GM12891 (cell line): ENCODE measurements around the gene RPL4.
"Not testable (repeated sequence)": the region's sequence is repeated elsewhere in the genome, so short reads cannot be mapped to it uniquely, and the experiment has no call there.

Experiments
- DNase-seq: peaks from one replicate; pipeline ENCODE4 v3.0.0; 2011; ENCODE audit warnings: low spot score; ENCODE audit not compliant: insufficient read length
- FAIRE-seq: peaks from 2 replicates; lab custom pipeline; 2011; peaks lifted over from hg19 to GRCh38; lab: Jason Lieb, UNC
- PAX5 ChIP-seq: IDR thresholded peaks from 2 replicates; pipeline ENCODE4 v1.6.1; 2011; ENCODE audit warnings: low read length, moderate library complexity, mild to moderate bottlenecking; ENCODE audit not compliant: insufficient read depth, severe bottlenecking
- POLR2A ChIP-seq: IDR thresholded peaks from 2 replicates; pipeline ENCODE4 v1.6.1; 2011; ENCODE audit warnings: low read depth, low read length, control low read depth
- POLR2AphosphoS5 ChIP-seq: IDR thresholded peaks from 2 replicates; pipeline ENCODE4 v1.6.1; 2011; ENCODE audit warnings: low read depth, low read length, control low read depth
- POU2F2 ChIP-seq: IDR thresholded peaks from 2 replicates; pipeline ENCODE4 v1.6.1; 2011; ENCODE audit warnings: low read depth, mild to moderate bottlenecking, control low read depth, low read length, moderate library complexity
- SPI1 ChIP-seq: IDR thresholded peaks from 2 replicates; pipeline ENCODE4 v1.6.1; 2011; ENCODE audit warnings: low read depth, low read length, control low read depth
- TAF1 ChIP-seq: IDR thresholded peaks from 2 replicates; pipeline ENCODE4 v1.6.1; 2011; ENCODE audit warnings: low read depth, low read length, control low read depth

RPL4 gene

DNA sequence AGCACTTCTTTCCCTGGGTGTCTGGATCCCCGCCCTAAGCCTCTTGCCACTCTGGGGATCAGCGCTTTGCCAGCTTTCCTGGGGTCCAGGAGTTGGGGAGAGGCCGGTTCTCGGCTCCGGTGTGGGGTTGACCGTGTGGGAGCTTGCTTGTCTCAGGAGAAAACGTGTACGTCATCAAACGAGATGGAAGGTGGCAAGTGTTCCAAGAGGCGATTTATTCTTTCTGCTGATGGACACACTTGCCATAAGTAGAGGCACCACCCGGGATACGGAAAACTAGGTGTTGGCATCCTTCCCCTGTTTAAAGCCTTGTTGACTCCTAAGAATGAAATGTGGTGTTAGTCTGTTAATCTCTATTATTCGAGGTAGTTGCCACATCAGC, 766 bp upstream of the RPL4 start:
- FAIRE-seq (peak; percentile 45), DNase-seq (no peak)
- TF ChIP-seq TAF1: no peak

DNA sequence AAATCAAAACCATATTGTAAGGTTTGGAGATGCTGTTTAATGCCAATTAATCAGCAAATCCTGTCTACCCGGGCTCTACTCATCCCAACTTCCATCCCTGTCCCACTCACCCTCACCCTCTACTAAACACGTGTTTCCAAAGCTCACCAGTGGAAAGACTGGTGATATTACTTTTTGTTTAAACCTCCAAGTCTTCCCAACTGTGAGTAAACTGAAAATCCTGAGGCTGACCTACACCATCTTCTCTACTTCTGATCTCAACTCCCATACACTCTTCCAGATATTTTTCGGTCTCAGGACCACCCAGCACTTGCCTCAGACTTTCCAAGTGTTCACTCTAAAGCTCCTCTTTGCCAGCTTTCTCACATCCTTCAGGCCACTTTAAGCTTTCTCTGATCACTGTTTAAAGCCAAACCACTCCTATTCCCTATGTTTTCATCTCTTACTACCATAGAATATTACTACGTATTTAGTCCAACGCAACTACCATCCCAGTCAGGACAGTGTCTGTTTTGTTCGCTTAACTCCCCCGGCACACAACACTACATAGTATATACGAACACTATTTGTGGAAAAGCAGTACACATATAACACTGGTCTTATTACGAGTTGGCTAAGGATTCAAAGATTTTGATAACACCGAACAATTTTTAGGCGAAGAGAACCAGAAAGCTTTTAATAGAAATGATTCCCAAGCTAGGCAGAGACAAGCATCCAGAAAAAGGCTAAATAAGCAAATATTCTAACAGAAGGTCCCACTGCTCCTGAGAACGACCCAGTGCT, 684 bp downstream of the RPL4 start:
- DNase-seq: no peak
- no peak for TF ChIP-seq POU2F2
- 0 out of 2 replicates have a peak, but pooled peaks have one; percentile 37 for TF ChIP-seq POLR2A
- FAIRE-seq: no peak

DNA sequence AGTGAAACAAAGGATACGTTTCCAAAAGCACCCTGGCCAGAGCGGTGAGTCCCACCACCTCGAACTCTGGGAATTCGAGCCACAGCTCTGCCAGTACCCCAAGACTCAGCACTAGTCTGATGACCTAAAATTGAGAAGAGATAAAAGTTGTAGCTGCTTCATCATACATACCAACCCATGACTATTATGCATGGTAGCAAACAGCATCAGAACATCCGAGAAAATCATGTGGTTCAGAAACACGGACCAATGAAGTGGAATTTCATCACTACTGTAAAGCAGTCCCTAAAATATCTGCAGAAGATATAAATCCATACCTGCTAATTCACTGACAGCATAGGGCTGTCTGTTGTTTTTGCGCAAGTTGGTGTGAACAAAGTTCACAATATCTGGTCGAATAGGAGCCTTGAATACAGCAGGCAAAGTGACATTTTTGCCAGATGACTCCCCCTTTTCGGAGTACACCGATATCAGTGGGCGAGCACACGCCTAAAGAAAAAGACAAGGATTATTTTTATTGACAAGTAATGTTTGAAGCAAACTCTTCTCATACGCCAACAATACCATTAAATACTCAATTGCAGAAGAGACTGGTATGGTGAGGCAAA, 1.5 kb downstream of the RPL4 start:
- not testable (repeated sequence) for DNase-seq, FAIRE-seq
- TF ChIP-seq POLR2A: 0 out of 2 replicates have a peak, but pooled peaks have one; percentile 6

DNA sequence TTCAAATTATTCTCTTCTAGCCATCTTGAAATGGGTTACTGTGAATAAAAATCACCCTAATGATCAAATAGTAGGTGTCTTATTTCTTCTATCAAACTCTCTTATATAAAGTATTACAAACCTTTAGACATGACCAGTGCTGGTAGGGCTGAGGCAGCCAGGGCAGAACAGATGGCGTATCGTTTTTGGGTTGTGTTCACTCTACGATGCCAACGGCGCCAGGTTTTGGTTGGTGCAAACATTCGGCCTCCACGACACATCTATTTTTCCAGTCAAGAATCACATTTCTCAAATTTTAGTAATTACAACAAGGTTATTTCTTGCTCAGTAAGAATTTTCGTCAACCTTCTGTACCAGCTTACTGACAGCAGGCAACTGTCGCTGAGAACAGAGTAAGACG, 2.2 kb downstream of the RPL4 start:
- no peak for DNase-seq
- FAIRE-seq: no peak
- TF ChIP-seq POLR2A (0 out of 2 replicates have a peak, but pooled peaks have one; percentile 4), POLR2AphosphoS5 (no peak)

DNA sequence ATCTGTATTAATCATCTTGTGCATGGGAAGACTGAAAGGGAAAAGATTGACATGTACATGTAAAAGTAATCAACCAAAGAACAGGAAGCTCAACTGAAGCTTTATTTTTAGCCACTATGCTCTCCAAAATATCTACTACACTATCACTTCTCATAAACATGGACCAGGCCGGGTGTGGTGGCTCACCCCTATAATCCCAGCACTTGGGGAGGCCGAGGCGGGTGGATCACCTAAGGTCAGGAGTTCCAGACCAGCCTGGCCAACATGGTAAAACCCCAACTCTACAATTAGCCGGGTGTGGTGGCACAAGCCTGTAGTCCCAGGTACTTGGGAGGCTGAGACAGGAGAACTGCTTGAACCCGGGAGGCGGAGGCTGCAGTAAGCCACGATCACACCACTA, 4.3 kb downstream of the RPL4 start:
- DNase-seq, FAIRE-seq: not testable (repeated sequence)

DNA sequence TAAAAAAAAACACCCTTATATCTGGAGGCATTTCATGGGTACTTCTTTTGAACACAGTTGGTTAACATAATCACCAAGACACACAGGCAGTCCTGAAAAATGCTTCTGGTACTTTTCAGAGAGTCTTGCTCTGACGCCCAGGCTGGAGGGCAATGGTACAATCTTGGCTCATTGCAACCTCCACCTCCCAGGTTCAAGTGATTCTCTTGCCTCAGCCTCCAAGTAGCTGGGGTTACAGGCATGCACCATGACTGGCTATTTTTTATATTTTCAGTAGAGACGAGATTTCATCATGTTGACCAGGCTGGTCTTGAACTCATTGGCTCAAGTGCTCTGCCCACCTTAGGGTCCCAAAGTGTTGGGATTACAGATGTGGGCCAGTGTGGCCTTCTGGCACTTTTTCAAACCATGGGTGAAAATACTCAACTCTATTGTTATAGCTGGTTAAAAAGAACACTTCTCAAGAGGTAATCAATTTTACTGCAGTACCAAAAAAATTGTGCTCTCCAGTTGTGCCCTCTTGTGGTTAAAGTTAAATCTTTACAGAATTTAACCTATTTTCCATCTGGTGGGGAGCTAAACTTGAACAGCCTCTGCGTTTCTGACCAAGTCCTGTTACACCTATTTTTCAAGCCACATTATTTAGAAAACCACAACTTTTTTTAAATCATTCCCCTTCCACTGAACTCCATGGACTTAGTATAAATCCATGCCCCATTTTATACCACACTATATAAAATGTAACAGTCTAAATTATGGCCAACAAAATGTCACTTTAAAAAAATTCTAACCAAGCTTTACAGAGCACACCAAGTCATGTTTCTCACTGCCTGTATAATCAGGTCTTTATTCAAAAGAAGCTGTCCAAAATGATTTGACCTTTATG, 5.9 kb downstream of the RPL4 start:
- no peak for FAIRE-seq
- TF ChIP-seq PAX5 (no peak), POLR2A (peak; percentile 64; the same call in 1 of the 2 replicates)
- DNase-seq: no peak

DNA sequence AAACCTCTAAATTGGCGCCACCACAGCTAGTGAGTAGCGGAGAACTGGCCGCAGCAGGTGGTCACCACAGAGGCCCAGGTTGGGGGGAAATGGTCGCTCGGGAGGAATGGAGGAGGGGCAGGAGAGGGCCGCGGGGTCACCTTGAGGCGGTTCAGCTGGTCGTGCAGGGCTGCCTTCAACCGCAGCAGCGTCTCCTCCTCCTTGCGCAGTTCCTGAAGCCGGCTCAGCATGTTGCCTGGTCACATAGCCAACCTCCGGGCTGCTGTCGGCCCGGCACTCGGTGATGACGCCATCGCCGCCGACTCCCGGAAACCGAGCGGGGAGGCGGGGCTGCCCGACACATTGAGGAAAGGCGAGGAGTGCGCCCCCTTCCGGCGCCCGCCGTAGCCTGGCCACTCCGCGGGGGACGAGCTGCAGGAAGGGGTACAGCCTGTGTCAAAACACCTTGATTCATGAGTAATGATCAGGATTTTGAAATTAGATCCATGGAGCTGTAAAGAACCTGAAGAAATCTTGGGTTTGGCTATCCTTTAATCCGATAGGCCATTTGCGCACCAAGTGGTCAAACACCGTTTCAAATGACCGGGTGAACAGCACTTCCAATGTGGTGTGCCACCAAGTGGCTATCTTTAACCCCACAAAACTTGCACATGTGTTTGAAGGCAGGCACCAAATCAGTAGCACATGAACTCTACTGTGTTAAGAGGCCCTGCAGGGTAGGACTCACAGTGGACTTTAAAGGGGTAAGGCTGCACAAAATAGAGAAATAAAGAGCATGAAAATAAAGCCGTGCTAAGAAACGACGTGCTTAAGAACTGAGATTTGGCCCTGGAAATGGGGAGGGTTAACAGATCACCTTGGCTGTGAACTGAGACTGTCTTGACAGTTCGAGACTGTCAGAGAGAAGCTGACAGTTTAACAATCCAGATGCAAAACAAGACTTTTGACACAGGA, 6.9 kb downstream of the RPL4 start, which contains the start of gene SNAPC5:
TSS of gene SNAPC5 (minus strand) at position 261 of the 954 bp plus-strand sequence. CDS start at position 230, 31 bp downstream.
- FAIRE-seq: peak; percentile 95

DNA sequence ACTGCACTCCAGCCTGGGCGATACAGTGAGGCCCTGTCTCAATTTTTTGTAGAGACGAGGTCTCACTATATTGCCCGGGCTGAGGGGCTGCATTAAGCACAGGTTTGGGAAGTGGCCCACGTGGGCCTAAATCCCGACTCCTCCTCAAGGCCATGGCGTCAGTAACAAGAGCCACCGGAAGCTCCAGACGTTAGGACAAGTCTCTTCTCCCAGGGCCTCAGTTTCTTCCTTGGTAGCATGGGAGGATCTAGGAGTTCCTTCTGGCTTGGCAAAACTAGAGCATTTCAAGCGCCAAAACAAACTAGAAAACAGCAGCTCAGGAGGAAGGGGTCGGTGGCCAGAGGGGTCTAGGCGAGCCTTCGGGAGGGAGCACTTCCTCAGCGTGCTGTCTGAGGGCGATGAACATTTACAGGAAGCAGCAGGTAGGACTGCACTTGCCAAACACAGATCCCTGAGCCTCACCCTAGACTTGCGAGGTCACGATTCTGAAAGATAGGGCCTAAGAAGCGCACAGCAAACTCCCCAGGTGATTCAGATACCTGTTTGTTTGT, 7.6 kb downstream of the RPL4 start:
- FAIRE-seq: no peak
- DNase-seq: no peak
- peak; percentile 64 for TF ChIP-seq SPI1
- TF ChIP-seq TAF1: no peak

More for the DNA sequence above, 6.9 kb downstream of the RPL4 start, which contains the start of gene SNAPC5:
- peak; percentile 92 for TF ChIP-seq POLR2AphosphoS5
- peak; percentile 40 for TF ChIP-seq POU2F2
- TF ChIP-seq SPI1: no peak
- TF ChIP-seq TAF1: peak; percentile 60
- peak; percentile 73 for TF ChIP-seq POLR2A
- TF ChIP-seq PAX5: peak; percentile 58
- peak; percentile 75 for DNase-seq

DNA sequence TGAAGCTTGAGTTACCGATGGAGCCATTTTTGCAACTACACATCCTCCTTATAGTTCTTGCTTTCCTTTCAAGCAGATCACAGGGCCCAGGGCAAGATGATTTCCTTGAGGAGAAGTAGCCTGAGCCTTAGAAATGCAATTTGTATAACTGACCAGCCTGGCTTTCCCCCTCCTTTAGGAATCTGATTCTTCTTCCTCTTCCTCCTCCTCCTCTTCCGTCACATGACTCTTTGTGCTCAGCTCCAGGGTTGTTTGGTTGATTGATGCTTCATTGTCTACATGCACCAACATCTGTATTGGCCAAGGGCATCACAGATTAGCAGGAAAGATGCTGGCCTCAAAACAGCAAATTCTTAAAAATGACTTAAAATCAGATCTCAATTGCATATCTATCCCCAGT, 10.4 kb downstream of the RPL4 start:
- TF ChIP-seq POU2F2 (no peak), SPI1 (no peak), POLR2AphosphoS5 (no peak), TAF1 (no peak), PAX5 (no peak), POLR2A (no peak)
- FAIRE-seq: no peak
- no peak for DNase-seq

DNA sequence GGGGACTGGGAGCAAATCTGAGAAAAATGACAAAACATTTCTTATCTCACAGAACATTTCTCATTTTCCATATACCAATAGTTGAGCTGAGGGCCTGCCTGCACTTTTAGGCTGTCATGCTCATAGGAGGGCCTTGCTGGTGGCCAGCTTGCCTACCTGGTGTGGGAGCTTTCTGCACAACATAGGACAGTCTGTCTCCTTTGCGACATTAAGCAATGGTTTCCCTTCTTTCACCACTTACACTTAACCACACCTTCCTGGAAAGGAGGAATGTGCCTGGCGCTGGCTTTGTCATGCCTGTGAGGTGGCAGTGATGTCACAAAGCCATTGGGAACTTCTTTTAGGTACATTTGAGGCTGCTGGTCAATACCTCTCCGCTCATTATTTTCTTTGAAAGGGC, 12.8 kb downstream of the RPL4 start:
- no peak for TF ChIP-seq PAX5
- no peak for TF ChIP-seq TAF1
- FAIRE-seq: peak; percentile 5
- no peak for DNase-seq
